Ascending aorta (tissue), 2 donors: ENCODE measurements around the gene PANK1. TPM values are rescaled to one million over a fixed set of nuclear protein-coding genes. Genes with fewer than 3 reads are reported as not detected.

Experiments
- DNase-seq, 2 donors: peaks; one replicate each; pipeline ENCODE4 v3.0.0-alpha.2; 2019; ENCODE audit warnings: low spot score in 2 of 2
- H3K27ac ChIP-seq, 2 donors: fragments of 200-600 bp; sonication (generic); one replicate each; pipeline ENCODE4 v1.5.1; 2016 to 2017; ENCODE audit warnings: mild to moderate bottlenecking in 1 of 2
- H3K27me3 ChIP-seq: fragments of 200-600 bp; sonication (generic); one replicate; pipeline ENCODE4 v1.5.1; 2017
- H3K36me3 ChIP-seq, 2 donors: fragments of 200-600 bp; sonication (generic); one replicate each; pipeline ENCODE4 v1.5.1; 2016
- H3K4me1 ChIP-seq, 2 donors: fragments of 200-600 bp; sonication (generic); one replicate each; pipeline ENCODE4 v1.5.1; 2016 to 2017; ENCODE audit warnings: mild to moderate bottlenecking in 1 of 2
- H3K4me3 ChIP-seq, 2 donors: fragments of 200-600 bp; sonication (generic); one replicate each; pipeline ENCODE4 v1.5.1; 2016 to 2017; ENCODE audit warnings: mild to moderate bottlenecking in 1 of 2
- H3K9me3 ChIP-seq, 2 donors: fragments of 200-600 bp; sonication (generic); one replicate each; pipeline ENCODE4 v1.5.1; 2016
- intact Hi-C: fragments of 100-400 bp; cut with DNase I; formaldehyde crosslinking; loops from one replicate; pipeline ENCODE4 v1.15.1; 2023
- total RNA-seq: library from RNA; depleted of rRNA; stranded (reverse); fragments of >200 nt; gene quantifications from one replicate; pipeline ENCODE4 v1.1.0, GENCODE V29; 2016
- TF ChIP-seq, protein P1 (sequence below), 3 experiments: fragments of 200-600 bp in 2 of 3; fragments of 450-650 bp in 1 of 3; sonication (generic) in 2 of 3; IDR thresholded peaks; one replicate each; pipeline ENCODE4 v1.5.1; 2016 to 2019; ENCODE audit warnings: antibody characterized with exemption in 3 of 3, mild to moderate bottlenecking in 1 of 3, moderate library complexity in 1 of 3

Gene PANK1
- total RNA-seq, 1 donor from 2014 or later: 1.5 TPM

DNA sequence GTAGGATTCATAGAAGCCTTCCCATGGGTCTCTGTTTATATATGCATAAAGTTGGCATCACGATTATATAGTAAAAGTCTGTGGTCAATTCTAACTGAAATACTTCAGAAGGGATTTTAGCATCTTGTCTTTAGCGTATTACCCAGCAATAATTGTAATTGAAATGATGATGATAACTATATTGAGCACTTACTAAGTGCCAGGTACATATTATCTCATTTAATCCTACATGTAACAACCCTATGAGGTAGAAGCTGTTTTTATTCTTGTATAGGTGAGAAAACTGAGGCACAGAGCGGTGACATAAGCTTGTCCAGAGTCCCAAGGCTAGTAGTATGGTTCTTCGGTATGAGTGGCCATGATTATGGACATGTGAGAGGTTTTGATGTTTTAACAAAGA lies 33.8 kb downstream of the PANK1 start:
- no peaks in the 10 kb centered on the region for H3K36me3 ChIP-seq
- TF ChIP-seq, protein P1, sequence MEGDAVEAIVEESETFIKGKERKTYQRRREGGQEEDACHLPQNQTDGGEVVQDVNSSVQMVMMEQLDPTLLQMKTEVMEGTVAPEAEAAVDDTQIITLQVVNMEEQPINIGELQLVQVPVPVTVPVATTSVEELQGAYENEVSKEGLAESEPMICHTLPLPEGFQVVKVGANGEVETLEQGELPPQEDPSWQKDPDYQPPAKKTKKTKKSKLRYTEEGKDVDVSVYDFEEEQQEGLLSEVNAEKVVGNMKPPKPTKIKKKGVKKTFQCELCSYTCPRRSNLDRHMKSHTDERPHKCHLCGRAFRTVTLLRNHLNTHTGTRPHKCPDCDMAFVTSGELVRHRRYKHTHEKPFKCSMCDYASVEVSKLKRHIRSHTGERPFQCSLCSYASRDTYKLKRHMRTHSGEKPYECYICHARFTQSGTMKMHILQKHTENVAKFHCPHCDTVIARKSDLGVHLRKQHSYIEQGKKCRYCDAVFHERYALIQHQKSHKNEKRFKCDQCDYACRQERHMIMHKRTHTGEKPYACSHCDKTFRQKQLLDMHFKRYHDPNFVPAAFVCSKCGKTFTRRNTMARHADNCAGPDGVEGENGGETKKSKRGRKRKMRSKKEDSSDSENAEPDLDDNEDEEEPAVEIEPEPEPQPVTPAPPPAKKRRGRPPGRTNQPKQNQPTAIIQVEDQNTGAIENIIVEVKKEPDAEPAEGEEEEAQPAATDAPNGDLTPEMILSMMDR (IDR thresholded peaks at IDR 0.05): no peak
- no peaks in the 10 kb centered on the region for H3K9me3 ChIP-seq
- no peak overlapping the region for H3K4me3 ChIP-seq
- H3K27ac ChIP-seq: no peak overlapping the region
- no peaks in the 10 kb centered on the region for H3K4me1 ChIP-seq
- no peak for DNase-seq
- no peaks in the 10 kb centered on the region for H3K27me3 ChIP-seq
- intact Hi-C loops: no loop called here

DNA sequence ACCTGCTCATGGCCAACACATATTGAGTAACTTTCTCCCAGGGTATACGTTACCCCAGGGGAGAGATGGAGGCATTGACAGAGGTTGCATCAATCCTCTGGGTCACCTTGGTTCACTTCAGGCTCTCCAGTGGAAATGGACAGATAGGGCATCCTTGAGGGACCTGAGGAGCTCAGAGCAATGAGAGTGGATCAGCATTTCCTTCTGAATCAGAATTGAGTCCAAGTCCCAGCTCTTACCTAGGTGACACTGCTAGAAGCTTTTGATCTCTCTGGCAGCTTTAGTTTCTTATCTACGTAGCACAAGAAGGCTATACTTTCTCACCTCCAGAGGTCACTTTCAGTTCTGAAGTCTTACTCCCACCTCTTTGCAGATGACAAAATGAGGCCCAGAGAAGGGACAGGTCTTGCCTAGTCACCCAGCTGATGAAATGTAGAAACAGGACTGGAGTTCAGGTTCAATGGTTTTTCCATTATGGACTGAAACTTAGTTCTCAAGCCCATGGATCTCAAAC lies 35.2 kb downstream of the PANK1 start:
- intact Hi-C loops: no loop called here
- Histone ChIP-seq H3K27me3 (no peaks in the 10 kb centered on the region), H3K36me3 (no peaks in the 10 kb centered on the region), H3K27ac (no peak overlapping the region), H3K9me3 (no peaks in the 10 kb centered on the region), H3K4me3 (no peak overlapping the region), H3K4me1 (no peaks in the 10 kb centered on the region)
- no peak for DNase-seq
- TF ChIP-seq, protein P1 (IDR thresholded peaks at IDR 0.05): no peak

DNA sequence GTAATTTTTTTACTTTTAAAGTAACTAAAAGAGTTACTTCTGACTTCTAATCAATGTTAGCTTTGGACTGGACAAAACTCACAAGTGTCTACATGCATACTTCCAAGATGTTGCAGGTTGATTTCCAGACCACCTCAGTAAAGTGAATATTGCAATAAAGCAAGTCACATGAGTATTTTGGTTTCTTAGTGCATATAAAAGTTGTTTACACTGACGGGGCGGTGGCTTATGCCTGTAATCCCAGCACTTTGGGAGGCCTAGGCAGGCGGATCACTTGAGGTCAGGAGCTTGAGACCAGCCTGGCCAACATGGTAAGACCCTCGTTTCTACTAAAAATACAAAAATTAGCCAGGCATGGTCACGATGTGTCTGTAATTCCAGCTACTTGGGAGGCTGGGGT lies 40.8 kb downstream of the PANK1 start:
- TF ChIP-seq, protein P1 (IDR thresholded peaks at IDR 0.05): no peak
- intact Hi-C loops: no loop called here

DNA sequence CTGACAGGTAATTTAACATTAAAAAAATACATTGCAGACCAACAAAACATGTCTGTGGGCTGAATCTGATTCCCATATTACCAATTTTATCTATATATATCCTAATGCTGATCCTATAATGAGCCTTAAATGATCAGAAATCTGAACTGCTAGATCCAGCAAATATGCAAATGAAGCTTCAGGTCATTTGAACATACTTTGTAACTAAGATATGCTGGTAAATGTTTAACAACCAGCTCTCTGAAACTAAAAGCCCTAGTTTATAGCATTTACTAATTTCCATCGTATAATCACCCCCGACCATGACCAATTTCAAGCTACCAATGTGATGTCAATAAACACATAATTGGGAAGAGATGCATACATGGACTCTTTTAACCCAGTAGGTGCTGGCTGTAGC lies 42.1 kb downstream of the PANK1 start:
- intact Hi-C loops: no loop called here
- H3K4me1 ChIP-seq: no peaks in the 10 kb centered on the region
- TF ChIP-seq, protein P1 (IDR thresholded peaks at IDR 0.05): no peak
- H3K36me3 ChIP-seq: no peaks in the 10 kb centered on the region
- no peak overlapping the region for H3K4me3 ChIP-seq
- DNase-seq: no peak
- H3K27ac ChIP-seq: no peak overlapping the region
- no peaks in the 10 kb centered on the region for H3K9me3 ChIP-seq
- no peaks in the 10 kb centered on the region for H3K27me3 ChIP-seq

More for the DNA sequence above, 40.8 kb downstream of the PANK1 start:
- no peak overlapping the region for H3K4me3 ChIP-seq
- no peaks in the 10 kb centered on the region for H3K9me3 ChIP-seq
- no peaks in the 10 kb centered on the region for H3K4me1 ChIP-seq
- no peak for DNase-seq
- H3K27ac ChIP-seq: no peak overlapping the region
- no peaks in the 10 kb centered on the region for H3K27me3 ChIP-seq
- H3K36me3 ChIP-seq: no peaks in the 10 kb centered on the region

DNA sequence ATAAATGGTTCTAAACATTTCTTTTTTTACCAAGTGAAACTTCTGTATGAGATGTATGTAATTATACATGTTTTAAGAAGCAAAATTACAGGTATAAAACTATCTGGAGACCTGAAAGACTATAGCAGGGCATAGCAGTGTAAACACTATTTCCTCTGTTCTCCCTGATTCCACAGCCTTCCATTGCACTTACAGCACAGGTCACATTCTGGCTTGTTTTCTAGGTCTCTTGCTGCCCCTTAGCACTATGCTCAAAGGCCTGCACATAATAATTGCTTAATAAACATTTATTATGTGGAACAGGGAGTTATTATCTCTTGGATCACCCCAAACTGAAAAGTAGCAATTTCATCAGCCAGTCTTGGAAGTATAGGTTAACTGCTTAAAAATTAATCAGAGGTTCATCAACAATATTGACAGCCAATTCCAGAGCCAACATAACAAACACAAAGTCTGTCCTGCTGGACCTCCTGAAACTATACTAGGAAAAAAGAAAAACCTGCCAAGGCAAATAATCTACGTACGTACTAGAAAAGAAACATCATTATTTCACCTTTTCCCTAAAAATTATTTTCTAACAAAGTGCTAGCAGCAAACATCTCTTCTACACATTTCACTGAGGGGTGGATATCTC lies 43.2 kb downstream of the PANK1 start:
- H3K4me1 ChIP-seq: no peaks in the 10 kb centered on the region
- H3K27me3 ChIP-seq: no peaks in the 10 kb centered on the region
- TF ChIP-seq, protein P1 (IDR thresholded peaks at IDR 0.05): no peak
- H3K9me3 ChIP-seq: no peaks in the 10 kb centered on the region
- DNase-seq: no peak
- intact Hi-C loops: no loop called here
- H3K27ac ChIP-seq: no peak overlapping the region
- no peak overlapping the region for H3K4me3 ChIP-seq
- no peaks in the 10 kb centered on the region for H3K36me3 ChIP-seq
